T47D (cell line): ENCODE data around the gene ATXN1.

Experiments
- DNase-seq, 2 experiments: peaks; one replicate each; pipeline versions ENCODE4 v3.0.0 to v3.0.0-alpha.2; 2011 to 2012; ENCODE audit warnings: low read depth in 1 of 2, low spot score in 1 of 2
- JUND ChIP-seq: IDR thresholded peaks from 2 replicates; pipeline ENCODE4 v1.6.1; 2012; ENCODE audit warnings: low read depth
- in situ Hi-C: cut with HindIII; loops from 2 replicates; pipeline ENCODE4 v1.10.0; 2016; ENCODE audit warnings: low sequenced_read_pairs, low pct_unique_long_range_greater_than_20kb

Gene ATXN1

GRCh38 chr6:16319813-16320532, 441.3 kb downstream of the ATXN1 start:
- TF ChIP-seq JUND: no peak
- in situ Hi-C loops: no loop called here
- DNase-seq: no peak

GRCh38 chr6:16318953-16319720, 442.1 kb downstream of the ATXN1 start:
- DNase-seq: no peak
- in situ Hi-C loops: no loop called here
- no peak for TF ChIP-seq JUND

GRCh38 chr6:16318538-16318937, 442.7 kb downstream of the ATXN1 start:
- in situ Hi-C loops: no loop called here
- DNase-seq: no peak
- TF ChIP-seq JUND: no peak

- peak; percentile 28 to 31 for DNase-seq
- in situ Hi-C loops: no loop called here
Measured at GRCh38 chr6:16316741-16317251, 444.5 kb downstream of the ATXN1 start.

GRCh38 chr6:16314296-16314695, 447.0 kb downstream of the ATXN1 start:
- no peak for TF ChIP-seq JUND
- DNase-seq: no peak
- in situ Hi-C loops: no loop called here

More at GRCh38 chr6:16316741-16317251, 444.5 kb downstream of the ATXN1 start:
- TF ChIP-seq JUND: no peak

- in situ Hi-C loops: no loop called here
- TF ChIP-seq JUND: no peak
- DNase-seq: no peak
Measured at GRCh38 chr6:16313732-16314131, 447.5 kb downstream of the ATXN1 start.

- TF ChIP-seq JUND: no peak
- DNase-seq: no peak
- in situ Hi-C loops: no loop called here
Measured at GRCh38 chr6:16311763-16312162, 449.5 kb downstream of the ATXN1 start.

- in situ Hi-C loops: no loop called here
- DNase-seq: no peak
- TF ChIP-seq JUND: no peak
Measured at GRCh38 chr6:16306334-16306733, 454.9 kb downstream of the ATXN1 start.

- no peak for TF ChIP-seq JUND
- no peak for DNase-seq
- in situ Hi-C loops: no loop called here
Measured at GRCh38 chr6:16305788-16306187, 455.5 kb downstream of the ATXN1 start.

GRCh38 chr6:16305246-16305725, 456.0 kb downstream of the ATXN1 start:
- DNase-seq: no peak
- no peak for TF ChIP-seq JUND
- in situ Hi-C loops: no loop called here

GRCh38 chr6:16302721-16303552, 458.3 kb downstream of the ATXN1 start:
- DNase-seq: no peak
- TF ChIP-seq JUND: no peak
- in situ Hi-C loops: no loop called here

GRCh38 chr6:16301511-16301910, 459.7 kb downstream of the ATXN1 start:
- no peak for DNase-seq

More at GRCh38 chr6:16301511-16301910, 459.7 kb downstream of the ATXN1 start:
- TF ChIP-seq JUND: no peak
- in situ Hi-C loops: no loop called here
